T follicular helper cell (primary cell): Measurements from ENCODE around the gene VPS26A.
A peak's percentile ranks its signal among the peaks of the same experiment; 100 is the strongest.

Experiments used
- DNase-seq: peaks from one replicate; pipeline ENCODE4 v3.0.0-alpha.2; 2020; ENCODE audit warnings: low read depth

VPS26A gene

DNA sequence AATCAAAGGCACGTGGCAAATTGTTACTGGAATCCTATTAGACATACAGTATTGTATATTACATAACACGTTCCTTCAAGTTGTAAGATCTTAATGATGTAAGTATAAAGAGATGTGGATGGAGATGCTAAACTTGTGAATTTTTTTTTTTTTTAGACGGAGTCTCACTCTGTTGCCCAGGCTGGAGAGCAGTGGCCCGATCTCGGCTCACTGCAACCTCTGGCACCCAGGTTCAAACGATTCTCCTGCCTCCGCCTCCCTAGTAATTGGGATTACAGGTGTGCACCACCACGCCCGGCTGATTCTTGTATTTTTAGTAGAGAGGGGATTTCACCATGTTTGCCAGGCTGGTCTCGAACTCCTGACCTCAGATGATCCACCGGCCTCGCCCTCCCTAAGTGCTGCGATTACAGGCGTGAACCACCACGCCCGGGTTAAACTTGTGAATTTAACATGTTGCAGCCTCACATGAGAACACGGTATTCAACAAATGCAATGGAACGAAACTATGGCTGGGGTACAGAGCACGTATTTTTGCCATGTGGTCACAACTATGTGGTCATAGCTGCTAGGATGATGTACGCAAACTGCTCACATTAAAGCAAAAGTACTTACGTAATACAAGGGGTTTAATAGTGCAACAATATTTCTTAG, 55.2 kb downstream of the VPS26A start:
- peak; percentile 35 for DNase-seq

DNA sequence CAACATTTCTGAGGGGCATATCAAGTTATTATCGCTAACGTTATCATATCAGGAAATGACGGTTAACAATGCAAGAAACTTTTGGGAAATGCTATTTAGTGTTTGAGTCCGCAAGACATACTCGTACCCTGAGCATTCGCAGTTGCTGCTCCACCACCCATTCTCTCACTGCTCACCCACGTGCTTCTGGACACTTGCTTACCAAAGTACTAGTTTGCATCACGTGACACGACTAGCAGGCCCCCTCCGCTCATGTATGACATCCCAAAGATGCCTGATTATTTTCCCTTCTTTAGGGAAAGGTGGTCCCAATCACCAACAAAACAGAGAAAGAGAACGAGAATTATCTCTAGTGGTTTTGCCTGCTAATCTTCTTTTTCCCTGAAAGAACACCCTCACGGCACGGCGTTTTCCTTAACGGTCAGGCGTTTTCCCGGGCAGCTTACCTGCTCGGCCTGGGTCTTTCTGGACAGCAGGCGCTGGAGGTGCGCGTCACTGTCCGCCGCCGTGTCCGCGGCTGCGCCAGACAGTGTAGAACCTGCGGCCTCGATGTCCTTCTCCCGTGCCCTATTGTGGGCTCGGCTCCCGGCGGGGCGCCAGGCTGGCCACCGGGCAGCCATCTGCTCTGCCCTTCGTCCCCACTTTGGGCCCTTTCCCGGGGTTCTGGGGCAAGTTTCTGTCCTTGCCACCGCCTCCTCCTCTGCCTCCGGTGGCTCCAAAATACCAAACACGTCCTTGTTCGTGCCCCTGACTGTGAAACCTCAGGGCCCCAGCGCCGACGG, 56.0 kb downstream of the VPS26A start, which contains the start of gene SUPV3L1:
Gene SUPV3L1 (plus strand): TSS at position 492 of the 782 bp plus-strand sequence. CDS start 58 bp downstream, at position 550.
- DNase-seq = peak; percentile 78

- DNase-seq = peak; percentile 11
These were observed 56.7 kb downstream of the VPS26A start for GRCh38 chr10:69180525-69181204.

- DNase-seq = no peak
These were observed 57.5 kb downstream of the VPS26A start for GRCh38 chr10:69181433-69181832.

GRCh38 chr10:69182005-69182404, 58.0 kb downstream of the VPS26A start:
- DNase-seq = no peak

DNA sequence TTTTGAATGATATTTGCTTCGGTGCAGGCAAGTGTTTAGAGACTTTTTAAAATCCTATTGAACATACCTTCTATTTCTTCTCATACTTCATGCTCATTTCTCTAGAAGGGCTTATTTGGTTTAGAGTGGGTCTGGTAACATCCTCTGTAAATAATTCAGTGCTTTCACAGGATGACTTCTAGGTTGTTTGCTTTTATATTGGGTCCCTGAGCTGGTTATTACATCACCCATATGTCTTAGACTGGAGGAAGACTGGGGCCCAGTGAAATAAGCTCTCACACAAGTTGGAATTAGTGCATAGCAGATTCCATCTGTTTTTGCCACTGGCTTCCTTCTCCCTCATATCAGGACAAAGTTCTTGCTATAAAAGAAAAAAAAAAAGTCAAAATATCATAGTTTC, 62.5 kb downstream of the VPS26A start:
- DNase-seq = no peak

- DNase-seq = no peak
These were observed 77.1 kb downstream of the VPS26A start for GRCh38 chr10:69201045-69201444.

DNA sequence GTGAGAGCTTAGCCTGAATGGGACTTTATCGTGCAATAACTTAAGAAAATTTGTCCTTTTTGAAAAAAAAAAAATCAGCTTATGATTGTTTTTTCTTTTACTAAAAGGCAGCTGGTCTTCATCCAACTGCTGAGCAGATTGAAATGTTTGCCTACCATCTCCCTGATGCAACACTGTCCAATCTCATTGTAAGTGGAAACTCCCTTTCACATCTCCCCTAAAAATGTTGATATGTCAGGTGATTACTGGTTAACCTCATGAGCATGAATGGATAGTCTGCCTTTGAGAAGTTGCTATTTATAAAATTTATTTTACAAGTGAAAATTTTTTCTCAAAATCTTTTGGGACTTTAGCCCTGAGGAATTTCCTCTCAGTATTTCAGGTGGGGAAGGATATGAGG, 78.4 kb downstream of the VPS26A start:
- DNase-seq = no peak

DNA sequence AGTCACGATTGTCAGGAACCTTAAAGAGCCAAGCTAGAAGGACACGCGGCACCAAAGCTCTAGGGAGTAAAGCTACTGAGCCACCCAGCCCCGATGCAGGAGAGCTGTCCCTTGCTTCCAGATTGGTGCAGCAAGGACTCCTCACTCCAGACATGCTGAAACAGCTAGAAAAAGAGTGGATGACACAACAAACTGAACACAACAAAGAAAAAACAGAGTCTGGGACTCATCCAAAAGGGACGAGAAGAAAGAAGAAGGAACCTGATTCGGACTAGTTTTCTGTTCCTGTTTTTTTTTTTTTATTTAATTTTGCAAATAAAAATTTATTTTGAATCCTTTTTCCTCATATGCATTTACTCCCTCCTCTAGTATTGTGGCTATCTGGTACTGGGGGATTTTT, 84.8 kb downstream of the VPS26A start:
- DNase-seq = no peak

DNA sequence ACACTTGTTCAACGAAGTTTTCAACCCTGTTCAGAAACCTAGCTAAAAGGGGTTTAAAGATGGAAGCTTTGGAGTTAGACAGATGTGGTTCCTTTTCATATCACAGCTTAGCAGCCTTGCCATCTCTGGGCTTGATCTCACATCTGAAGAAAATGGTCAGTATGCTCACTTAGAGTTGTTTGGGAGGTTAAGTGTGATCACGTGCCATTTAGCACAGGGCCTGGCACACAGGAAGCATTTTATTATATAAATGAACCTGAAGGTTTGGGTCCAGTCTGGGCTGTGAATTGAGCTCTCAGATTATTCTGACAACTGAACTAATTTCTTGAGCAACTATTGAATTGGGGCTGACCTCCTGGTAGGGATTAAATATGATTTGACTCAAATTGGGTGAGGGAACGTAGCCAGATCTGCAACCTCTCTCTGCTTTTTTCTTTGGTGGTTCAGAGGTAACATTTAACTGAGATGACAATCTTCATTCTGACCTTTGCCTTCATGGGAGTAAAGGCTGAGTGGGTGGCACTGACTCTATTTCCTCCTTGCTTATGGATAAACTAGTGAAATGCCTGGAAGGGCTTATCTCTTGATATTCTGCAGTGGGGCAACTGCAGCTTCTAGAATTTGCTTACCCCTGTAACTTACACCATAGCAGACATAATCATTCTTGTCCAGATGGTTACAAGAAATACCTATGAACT, 86.0 kb downstream of the VPS26A start:
- no peak for DNase-seq

- DNase-seq = no peak
These were observed 87.1 kb downstream of the VPS26A start for GRCh38 chr10:69211104-69211503.

DNA sequence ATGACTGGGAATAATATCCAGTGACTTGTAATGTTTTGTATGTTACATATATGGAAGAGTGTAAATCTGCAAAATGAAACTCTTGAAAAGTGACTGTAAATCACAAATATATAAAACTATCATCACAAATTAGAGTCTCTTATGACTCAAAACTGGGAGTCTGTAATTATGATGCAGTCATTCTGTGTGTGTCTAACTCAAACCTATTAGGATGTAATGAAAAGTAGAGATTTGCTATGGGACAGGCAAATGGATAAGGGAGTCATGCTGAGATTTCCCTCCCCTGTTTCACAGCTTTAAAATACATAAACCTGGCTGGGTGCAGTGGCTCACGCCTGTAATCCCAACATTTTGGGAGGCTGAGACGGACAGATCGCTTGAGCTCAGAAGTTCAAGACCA, 87.5 kb downstream of the VPS26A start:
- no peak for DNase-seq

DNA sequence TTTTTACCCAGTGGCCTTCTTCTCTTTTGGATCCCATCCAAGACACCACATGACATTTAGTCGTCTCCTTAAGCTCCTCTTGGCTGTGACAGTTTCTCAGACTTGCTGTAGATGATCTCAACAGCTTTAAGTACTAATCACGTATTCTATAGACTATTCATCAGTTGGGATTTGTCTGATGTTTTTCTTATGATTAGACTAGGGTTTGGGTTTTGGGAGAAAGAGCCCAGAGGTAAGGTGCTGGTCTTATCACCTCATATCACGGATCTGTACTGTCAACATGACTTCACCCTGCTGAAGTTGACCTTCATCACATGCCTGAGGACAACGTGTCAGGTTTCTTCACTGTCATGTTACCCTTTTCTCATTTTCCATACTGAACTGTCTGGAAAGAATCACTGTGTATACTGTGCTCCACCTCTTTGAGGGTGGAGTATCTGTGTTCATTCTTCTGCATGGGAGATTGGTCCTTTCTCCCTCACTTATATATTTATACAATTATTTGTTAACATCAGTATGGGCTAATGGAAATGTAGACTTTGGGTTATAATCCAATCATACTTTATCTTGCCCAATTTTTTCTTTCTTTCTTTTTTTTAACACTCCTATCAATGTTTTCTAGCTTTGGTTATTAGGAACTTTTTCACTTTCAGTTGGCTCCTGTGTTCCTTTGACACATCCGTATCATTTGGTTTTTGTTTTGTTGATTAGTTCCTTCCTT, 89.8 kb downstream of the VPS26A start:
- no peak for DNase-seq

GRCh38 chr10:69214666-69215131, 90.7 kb downstream of the VPS26A start:
- no peak for DNase-seq

DNA sequence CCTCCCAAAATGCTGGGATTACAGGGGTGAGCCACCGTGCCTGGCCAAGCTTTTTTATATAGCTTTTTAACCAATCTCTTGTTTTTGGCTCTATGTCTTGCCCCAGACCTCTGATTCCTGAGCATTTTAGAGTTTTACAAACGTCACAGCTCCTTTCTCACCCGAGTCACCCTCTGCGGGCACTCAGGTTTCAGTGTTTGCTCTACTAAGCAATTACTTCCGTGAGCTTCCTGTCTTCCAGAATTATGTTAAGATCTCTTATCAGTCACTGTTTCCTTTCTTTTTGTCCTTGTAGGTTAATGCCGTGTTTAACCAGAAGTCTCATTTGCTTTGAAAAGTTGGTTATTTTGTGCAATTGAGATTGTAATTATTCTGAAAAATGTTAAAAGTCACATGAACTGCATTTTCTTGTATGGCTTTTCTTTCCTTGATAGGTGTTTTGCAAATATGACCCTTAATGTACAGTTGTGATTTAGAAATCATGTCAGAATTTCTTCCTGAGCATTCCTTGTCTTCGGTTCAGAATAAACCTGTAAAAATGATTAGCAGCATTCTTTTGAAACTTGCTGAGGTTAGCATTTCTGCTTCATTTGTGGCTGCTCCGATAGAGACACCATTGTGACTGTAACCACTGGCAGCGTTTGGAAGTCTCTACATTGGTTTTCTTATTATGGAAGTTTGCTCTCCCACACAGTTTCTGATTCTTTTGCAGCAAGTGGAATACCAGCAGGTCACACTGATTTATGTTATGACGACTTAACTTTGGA, 91.6 kb downstream of the VPS26A start:
- DNase-seq = no peak

- DNase-seq = no peak
These were observed 92.7 kb downstream of the VPS26A start for GRCh38 chr10:69216577-69217118.

GRCh38 chr10:69217119-69217754, 93.3 kb downstream of the VPS26A start:
- no peak for DNase-seq

DNA sequence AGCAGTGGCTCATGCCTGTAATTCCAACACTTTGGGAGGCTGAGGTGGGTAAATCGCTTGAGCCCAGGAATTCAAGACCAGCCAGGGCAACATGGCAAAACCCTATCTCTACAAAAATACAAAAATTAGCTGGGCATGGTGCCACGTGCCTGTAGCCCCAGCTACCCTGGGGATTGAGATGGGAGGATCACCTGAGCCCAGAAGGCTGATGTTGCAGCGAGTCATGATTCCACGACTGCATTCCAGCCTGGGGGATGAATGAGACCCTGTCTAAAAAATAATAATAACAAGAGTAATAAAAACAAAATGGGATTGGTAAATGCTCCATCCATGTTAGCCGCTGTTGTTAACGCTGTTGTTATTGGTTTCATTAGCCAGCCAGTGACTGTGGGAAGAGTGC, 94.9 kb downstream of the VPS26A start:
- DNase-seq = no peak

GRCh38 chr10:69220041-69220451, 96.1 kb downstream of the VPS26A start, which contains the start of gene HKDC1:
TSS of gene HKDC1 (plus strand) at chr10:69220332. CDS start at chr10:69220436, 104 bp downstream.
- DNase-seq = no peak

DNA sequence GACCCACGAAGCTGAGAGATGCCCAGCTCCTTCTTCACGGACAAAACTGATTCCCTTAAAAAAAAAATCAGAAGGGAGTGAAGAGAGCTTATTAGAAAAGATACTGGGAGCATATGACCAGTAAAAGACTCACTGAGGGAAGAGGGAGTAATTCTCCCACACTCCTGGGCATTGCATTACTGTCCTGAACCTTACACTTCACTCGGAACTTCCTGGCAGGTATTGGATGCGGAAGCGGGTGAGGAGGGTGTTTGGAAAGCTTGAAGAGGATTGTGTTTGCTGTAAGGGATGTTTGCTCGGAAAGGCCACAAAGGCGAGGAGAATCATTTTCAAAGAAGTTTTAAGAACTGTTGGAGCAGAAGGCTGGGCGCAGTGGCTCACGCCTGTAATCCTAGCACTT, 96.5 kb downstream of the VPS26A start:
- no peak for DNase-seq
